Endodermal cell (in vitro differentiated cells): ENCODE results near the gene IL1RAP. TPM values are rescaled to one million over a fixed set of nuclear protein-coding genes. Genes with fewer than 3 reads are reported as not detected.
"Not testable (repeated sequence)": the region's sequence is repeated elsewhere in the genome, so short reads cannot be mapped to it uniquely, and the experiment has no call there.

Experiments
- DNase-seq: peaks from one replicate; pipeline ENCODE4 v3.0.0-alpha.2; 2017
- H3K27ac ChIP-seq: 2 replicates; pipeline ENCODE4 v1.5.1; 2013; ENCODE audit warnings: mild to moderate bottlenecking, low read depth, low read length, moderate library complexity
- H3K27me3 ChIP-seq: 2 replicates; pipeline ENCODE4 v1.6.1; 2013; ENCODE audit warnings: mild to moderate bottlenecking, low read length, moderate library complexity; ENCODE audit not compliant: insufficient read depth, control insufficient read depth, poor library complexity, severe bottlenecking
- H3K36me3 ChIP-seq: 2 replicates; pipeline ENCODE4 v1.7.0; 2013; ENCODE audit warnings: mild to moderate bottlenecking, low read length, moderate library complexity; ENCODE audit not compliant: control insufficient read depth, insufficient read depth
- H3K4me1 ChIP-seq: one replicate; pipeline ENCODE4 v1.7.0; 2013; ENCODE audit warnings: low read length; ENCODE audit not compliant: control insufficient read depth, insufficient read depth
- H3K4me3 ChIP-seq: 2 replicates; pipeline ENCODE4 v1.5.1; 2013; ENCODE audit warnings: mild to moderate bottlenecking, low read length, moderate library complexity
- H3K9ac ChIP-seq: 2 replicates; pipeline ENCODE4 v1.6.1; 2013; ENCODE audit warnings: mild to moderate bottlenecking, low read length, moderate library complexity; ENCODE audit not compliant: poor library complexity, severe bottlenecking; ENCODE audit errors: extremely low read depth
- H3K9me3 ChIP-seq: 2 replicates; pipeline ENCODE4 v1.6.1; 2013; ENCODE audit warnings: mild to moderate bottlenecking, low read length, moderate library complexity; ENCODE audit not compliant: control insufficient read depth
- H3K27ac Mint-ChIP-seq: 2 replicates; pipeline ENCODE4 v1.8.0; 2020; ENCODE audit warnings: mixed read lengths
- H3K27me3 Mint-ChIP-seq: 2 replicates; pipeline ENCODE4 v1.8.0; 2021; ENCODE audit warnings: mild to moderate bottlenecking, mixed read lengths; ENCODE audit not compliant: insufficient read depth
- H3K36me3 Mint-ChIP-seq: 2 replicates; pipeline ENCODE4 v1.8.0; 2020; ENCODE audit warnings: low read depth, mixed read lengths
- H3K4me1 Mint-ChIP-seq: 2 replicates; pipeline ENCODE4 v1.8.0; 2020; ENCODE audit warnings: mixed read lengths
- H3K4me3 Mint-ChIP-seq: 2 replicates; pipeline ENCODE4 v1.8.0; 2020; ENCODE audit warnings: mild to moderate bottlenecking, moderate library complexity, mixed read lengths
- H3K9me3 Mint-ChIP-seq: 2 replicates; pipeline ENCODE4 v1.8.0; 2020; ENCODE audit warnings: mild to moderate bottlenecking, mixed read lengths
- WGBS, 2 experiments: methylation state at CpG; one replicate each; pipeline versions ENCODE4 v1.1.5 to v1.1.7; 2013; ENCODE audit warnings: missing lambda C conversion rate in 2 of 2, mixed read lengths in 1 of 2; ENCODE audit not compliant: insufficient coverage in 1 of 2, insufficient read length in 1 of 2; 5-methylcytosine and 5-hydroxymethylcytosine counted together
- total RNA-seq, 2 donors: library from RNA; stranded (reverse); fragmentation: NEBNext Ultra II Directional in 1 of 2; extraction: Animal tissue kit (Norgen Biotek cat#: 25700) in 1 of 2; gene quantifications; 2 replicates in 1 of 2; 3 replicates in 1 of 2; pipeline ENCODE4 v1.2.1, GENCODE V29; 2021
- TF ChIP-seq, protein P1 (sequence below): fragments of 200-600 bp; sonication (generic); conservative IDR thresholded peaks from 2 replicates; pipeline ENCODE4 v1.5.0; 2021; ENCODE audit warnings: antibody characterized with exemption, mild to moderate bottlenecking

IL1RAP gene
- total RNA-seq, 2 donors from 2014 or later = 2.6 to 6.0 TPM

DNA sequence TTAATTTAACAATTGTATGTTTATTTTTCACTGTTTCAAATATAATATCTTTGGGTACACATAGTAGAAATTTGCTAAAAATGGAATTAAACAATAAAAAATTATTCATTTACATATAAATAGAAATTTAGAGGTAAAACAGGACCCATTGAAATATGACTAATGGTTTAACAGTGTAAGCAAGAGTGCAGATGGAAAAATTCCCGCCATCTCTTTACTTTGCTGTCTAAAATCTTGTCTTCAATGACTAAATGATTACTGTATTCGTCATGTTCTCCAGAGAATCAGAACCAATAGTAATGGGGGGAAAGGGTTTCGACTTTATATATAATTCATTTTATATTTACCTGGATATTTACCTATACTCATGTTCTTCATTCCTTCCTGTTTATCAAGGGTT, 163.1 kb downstream of the IL1RAP start:
- no peak overlapping the region for H3K4me3 Mint-ChIP-seq
- H3K27ac Mint-ChIP-seq = no peak overlapping the region
- Histone ChIP-seq H3K4me1 (no peaks in the 10 kb centered on the region), H3K9me3 (no peaks in the 10 kb centered on the region), H3K9ac (no peak overlapping the region), H3K4me3 (no peak overlapping the region), H3K27ac (no peak overlapping the region), H3K27me3 (no peaks in the 10 kb centered on the region), H3K36me3 (no peaks in the 10 kb centered on the region)
- TF ChIP-seq, protein P1, sequence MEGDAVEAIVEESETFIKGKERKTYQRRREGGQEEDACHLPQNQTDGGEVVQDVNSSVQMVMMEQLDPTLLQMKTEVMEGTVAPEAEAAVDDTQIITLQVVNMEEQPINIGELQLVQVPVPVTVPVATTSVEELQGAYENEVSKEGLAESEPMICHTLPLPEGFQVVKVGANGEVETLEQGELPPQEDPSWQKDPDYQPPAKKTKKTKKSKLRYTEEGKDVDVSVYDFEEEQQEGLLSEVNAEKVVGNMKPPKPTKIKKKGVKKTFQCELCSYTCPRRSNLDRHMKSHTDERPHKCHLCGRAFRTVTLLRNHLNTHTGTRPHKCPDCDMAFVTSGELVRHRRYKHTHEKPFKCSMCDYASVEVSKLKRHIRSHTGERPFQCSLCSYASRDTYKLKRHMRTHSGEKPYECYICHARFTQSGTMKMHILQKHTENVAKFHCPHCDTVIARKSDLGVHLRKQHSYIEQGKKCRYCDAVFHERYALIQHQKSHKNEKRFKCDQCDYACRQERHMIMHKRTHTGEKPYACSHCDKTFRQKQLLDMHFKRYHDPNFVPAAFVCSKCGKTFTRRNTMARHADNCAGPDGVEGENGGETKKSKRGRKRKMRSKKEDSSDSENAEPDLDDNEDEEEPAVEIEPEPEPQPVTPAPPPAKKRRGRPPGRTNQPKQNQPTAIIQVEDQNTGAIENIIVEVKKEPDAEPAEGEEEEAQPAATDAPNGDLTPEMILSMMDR = no peak
- no peaks in the 10 kb centered on the region for H3K27me3 Mint-ChIP-seq
- DNase-seq = no peak
- peaks cover 3% of the 10 kb centered on the region for H3K4me1 Mint-ChIP-seq
- WGBS, 2 experiments = 87 to 88% methylated on average over 1 of the region's 3 CpGs
- H3K9me3 Mint-ChIP-seq = peaks cover 12% of the 10 kb centered on the region
- H3K36me3 Mint-ChIP-seq = no peaks in the 10 kb centered on the region

DNA sequence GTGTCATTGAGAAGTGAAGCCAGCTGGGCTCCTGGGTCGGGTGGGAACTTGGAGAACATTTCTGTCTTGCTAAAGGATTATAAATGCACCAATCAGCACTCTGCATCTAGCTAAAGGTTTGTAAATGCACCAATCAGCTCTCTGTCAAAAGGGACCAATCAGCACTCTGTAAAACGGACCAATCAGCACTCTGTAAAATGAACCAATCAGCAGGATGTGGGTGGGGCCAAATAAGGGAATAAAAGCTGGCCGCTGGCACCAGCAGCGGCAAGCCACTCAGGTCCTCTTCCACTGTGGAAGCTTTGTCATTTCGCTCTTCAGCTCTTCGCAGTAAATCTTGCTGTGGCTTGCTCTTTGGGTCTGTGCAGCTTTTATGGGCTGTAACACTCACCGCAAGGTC, 164.0 kb downstream of the IL1RAP start:
- H3K9ac ChIP-seq, H3K4me3 Mint-ChIP-seq, H3K4me1 Mint-ChIP-seq, H3K36me3 Mint-ChIP-seq, H3K4me1 ChIP-seq, H3K9me3 ChIP-seq, H3K27ac ChIP-seq, H3K27me3 ChIP-seq, H3K36me3 ChIP-seq, H3K27ac Mint-ChIP-seq, H3K4me3 ChIP-seq, DNase-seq, H3K27me3 Mint-ChIP-seq: not testable (repeated sequence)
- H3K9me3 Mint-ChIP-seq = peaks cover 15% of the 10 kb centered on the region
- WGBS, 2 experiments = 95% methylated on average over 7 of the region's 7 CpGs

DNA sequence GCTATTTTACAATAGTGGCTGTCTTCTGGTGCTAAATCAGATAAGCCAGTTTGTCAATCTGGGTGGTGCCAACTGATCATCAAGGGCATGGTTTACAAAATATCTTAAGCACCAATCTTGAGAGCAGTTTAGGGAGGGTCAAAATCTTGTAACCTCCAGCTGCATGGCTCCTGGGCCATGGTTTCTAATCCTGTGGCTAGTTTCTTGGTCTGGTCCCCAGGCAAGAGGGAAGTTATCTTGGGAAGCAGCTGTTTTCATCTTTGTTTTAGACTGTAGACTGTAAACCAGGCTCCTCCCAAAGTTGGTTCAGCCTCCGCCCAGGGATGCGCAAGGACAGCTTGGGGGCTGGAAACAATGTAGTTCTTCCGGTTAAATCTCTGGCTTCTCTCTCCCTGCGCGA, 166.8 kb downstream of the IL1RAP start:
- TF ChIP-seq, protein P1 = no peak
- no peaks in the 10 kb centered on the region for H3K36me3 Mint-ChIP-seq
- H3K27ac Mint-ChIP-seq = no peak overlapping the region
- no peak overlapping the region for H3K4me3 Mint-ChIP-seq
- no peaks in the 10 kb centered on the region for H3K36me3 ChIP-seq
- no peaks in the 10 kb centered on the region for H3K4me1 ChIP-seq
- peaks cover 17% of the 10 kb centered on the region for H3K9me3 Mint-ChIP-seq
- no peak overlapping the region for H3K9ac ChIP-seq
- no peaks in the 10 kb centered on the region for H3K27me3 ChIP-seq
- H3K9me3 ChIP-seq = no peaks in the 10 kb centered on the region
- H3K4me3 ChIP-seq = no peak overlapping the region
- 96 to 100% methylated on average over 3 to 5 of the region's 5 CpGs for WGBS, 2 experiments
- H3K27me3 Mint-ChIP-seq = no peaks in the 10 kb centered on the region
- H3K27ac ChIP-seq = no peak overlapping the region
- no peak for DNase-seq
- H3K4me1 Mint-ChIP-seq = no peaks in the 10 kb centered on the region

DNA sequence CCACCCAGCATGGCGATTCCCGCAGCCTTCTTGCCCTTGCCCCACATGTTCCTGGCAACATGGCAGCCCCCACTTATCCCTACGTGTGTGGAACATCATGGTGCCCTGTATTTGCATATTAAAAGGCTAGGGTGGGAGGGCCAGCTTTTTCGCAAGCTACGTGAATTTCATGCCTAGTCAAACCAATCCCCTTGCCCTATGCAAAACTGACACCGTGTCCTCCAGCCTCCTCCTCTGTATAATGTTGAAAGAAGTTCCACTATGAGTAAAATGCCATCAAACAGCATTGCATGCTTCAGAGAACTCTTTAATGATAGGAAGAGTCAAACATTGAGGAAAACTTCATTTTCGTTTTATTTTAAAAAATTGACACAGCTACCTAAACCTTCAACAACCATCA, 170.9 kb downstream of the IL1RAP start:
- Histone ChIP-seq H3K9me3 (no peaks in the 10 kb centered on the region), H3K36me3 (no peaks in the 10 kb centered on the region), H3K4me3 (no peak overlapping the region), H3K4me1 (no peaks in the 10 kb centered on the region), H3K27ac (no peak overlapping the region), H3K9ac (no peak overlapping the region), H3K27me3 (no peaks in the 10 kb centered on the region)
- H3K4me3 Mint-ChIP-seq = no peak overlapping the region
- peaks cover 10% of the 10 kb centered on the region for H3K9me3 Mint-ChIP-seq
- TF ChIP-seq, protein P1 = no peak
- H3K27me3 Mint-ChIP-seq = no peaks in the 10 kb centered on the region
- DNase-seq = no peak
- WGBS, 2 experiments = 90 to 91% methylated on average over 5 to 7 of the region's 7 CpGs
- no peak overlapping the region for H3K27ac Mint-ChIP-seq
- H3K4me1 Mint-ChIP-seq = no peaks in the 10 kb centered on the region
- H3K36me3 Mint-ChIP-seq = no peaks in the 10 kb centered on the region
